Measurements from ENCODE around the gene SMYD3.
"Not testable (repeated sequence)": the region's sequence is repeated elsewhere in the genome, so short reads cannot be mapped to it uniquely, and the experiment has no call there.

Gene SMYD3

DNA sequence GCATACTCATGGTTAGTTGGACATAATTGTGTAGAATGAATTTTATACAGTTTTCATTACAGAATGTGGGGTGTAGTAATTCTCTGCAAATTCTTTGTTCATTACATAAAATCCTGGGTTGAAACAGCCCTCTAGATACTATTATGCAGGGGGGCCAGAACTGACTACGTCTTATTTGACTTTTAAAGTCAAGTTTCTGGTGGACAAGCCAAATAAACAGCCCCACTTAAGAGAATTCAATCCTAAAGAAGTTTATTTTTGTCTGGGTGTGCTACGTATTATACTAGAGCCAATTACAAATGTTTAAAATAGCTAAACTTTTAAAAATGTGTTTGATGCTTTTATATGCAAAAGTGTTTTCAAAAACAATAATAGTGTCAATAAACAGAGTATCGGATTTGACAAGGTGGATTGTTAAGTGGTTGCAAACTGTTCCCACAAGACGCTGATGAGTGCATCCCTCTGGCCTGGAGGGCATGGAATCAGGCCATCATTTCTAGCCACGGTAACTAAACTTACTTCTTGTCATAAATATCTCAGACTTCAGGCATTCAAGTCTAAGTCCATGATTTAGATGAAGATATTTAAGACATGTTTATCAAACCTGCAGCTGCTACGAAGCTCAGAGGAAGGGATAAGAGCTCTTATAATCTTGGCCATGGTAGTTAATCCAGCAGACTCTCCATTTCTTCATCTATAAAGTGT is 706.0 kb downstream of the SMYD3 start:
- DNase-seq (ENCODE audit: low spot score), result no peak

- no peak for DNase-seq (ENCODE audit: low spot score)
These were observed 708.7 kb downstream of the SMYD3 start for GRCh38 chr1:245798349-245798711.

DNA sequence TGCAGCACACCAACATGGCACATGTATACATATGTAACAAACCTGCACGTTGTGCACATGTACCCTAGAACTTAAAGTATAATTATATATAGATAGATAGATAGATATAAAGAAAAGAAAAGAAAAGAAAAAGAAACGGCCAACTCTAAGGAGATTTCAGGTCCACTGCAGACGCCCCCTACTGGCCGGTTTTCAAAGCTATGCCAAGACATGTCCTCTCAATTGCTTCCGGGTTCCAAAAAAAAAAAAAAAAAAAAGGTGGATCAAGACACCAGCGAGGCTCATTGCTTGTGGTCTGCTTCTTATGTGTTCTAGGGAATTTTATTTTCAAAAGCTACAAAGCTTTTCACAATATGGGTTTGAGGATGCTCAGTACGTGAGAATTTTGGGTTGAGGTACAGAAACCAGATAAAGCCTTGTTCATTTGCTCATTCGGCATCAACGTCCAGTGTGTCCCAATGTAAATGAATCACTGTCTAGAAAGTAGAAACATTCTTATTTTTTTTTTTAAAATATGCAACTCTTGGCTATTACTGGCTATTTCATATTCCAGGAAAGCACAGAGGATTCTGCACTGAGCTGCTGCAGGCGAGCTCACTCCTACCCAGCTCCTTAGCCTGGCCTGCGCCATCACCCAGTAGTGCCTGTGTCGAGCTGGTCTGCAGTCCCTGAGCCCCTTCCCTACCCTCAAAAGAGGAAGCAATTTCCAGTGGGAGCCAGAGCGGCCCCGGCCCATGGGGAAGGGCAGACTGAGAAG is 709.3 kb downstream of the SMYD3 start:
- no peak for DNase-seq (ENCODE audit: low spot score)

- DNase-seq (ENCODE audit: low spot score), result no peak
These were observed 715.4 kb downstream of the SMYD3 start for GRCh38 chr1:245791410-245792312.

DNA sequence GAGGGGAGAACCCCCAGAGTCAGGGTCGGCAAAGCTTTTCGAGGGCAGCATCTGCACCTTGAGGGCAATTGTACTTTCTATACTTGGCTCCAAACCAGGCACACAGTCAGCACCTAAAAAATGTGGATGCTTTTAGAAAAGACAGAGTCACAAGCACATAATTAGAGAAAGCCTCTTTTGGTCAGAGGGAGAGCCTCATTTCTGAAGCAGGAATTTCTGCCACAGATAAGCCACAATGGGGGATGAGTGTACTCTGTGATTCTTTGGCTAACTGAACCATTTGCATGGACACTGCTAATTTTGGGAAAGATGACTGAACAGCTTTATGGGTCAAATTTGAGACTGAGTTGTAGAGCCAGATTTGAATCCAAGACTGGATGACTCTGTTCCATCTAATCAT is 716.6 kb downstream of the SMYD3 start:
- no peak for DNase-seq (ENCODE audit: low spot score)

DNA sequence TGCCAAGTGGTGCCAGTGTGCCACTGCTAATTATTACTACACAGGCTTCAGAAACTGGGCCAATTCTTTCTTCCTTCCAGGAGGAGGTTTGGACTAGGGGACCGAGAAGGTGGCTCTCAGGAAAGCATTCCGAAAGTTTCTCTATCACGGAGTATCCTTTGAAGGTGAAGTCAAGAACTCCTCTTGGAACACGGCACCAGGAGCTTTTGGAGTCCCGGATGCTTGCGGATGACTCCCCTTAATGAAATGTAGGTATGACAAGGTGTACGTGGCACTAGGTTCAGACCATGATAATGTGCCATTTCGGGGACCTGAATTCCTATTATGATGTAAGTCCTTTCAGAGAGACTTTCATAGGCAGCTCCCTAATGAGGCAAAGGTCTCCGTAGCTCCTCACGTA is 718.2 kb downstream of the SMYD3 start:
- DNase-seq (ENCODE audit: low spot score), result no peak

DNA sequence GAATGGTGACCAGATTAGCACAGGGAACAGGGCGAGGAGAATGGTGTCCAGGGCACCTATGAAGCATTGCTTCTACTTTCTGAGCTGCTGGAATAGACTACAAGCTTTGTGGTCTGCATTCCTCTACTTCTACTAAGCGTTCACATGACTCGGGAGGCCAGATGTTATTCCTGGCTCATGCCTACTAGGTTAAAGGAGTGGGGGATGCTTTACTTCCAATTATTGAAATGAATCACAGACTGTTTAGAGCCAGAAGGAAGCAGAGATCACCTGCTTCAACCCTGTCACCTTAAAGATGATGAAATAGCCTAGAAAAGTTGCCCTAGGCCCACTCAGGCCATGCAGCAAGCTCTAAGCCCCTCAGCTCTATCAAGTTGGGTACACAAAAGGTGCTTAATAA is 718.8 kb downstream of the SMYD3 start:
- DNase-seq (ENCODE audit: low spot score), result no peak

- DNase-seq (ENCODE audit: low spot score), result no peak
These were observed 720.1 kb downstream of the SMYD3 start for GRCh38 chr1:245786948-245787347.

DNA sequence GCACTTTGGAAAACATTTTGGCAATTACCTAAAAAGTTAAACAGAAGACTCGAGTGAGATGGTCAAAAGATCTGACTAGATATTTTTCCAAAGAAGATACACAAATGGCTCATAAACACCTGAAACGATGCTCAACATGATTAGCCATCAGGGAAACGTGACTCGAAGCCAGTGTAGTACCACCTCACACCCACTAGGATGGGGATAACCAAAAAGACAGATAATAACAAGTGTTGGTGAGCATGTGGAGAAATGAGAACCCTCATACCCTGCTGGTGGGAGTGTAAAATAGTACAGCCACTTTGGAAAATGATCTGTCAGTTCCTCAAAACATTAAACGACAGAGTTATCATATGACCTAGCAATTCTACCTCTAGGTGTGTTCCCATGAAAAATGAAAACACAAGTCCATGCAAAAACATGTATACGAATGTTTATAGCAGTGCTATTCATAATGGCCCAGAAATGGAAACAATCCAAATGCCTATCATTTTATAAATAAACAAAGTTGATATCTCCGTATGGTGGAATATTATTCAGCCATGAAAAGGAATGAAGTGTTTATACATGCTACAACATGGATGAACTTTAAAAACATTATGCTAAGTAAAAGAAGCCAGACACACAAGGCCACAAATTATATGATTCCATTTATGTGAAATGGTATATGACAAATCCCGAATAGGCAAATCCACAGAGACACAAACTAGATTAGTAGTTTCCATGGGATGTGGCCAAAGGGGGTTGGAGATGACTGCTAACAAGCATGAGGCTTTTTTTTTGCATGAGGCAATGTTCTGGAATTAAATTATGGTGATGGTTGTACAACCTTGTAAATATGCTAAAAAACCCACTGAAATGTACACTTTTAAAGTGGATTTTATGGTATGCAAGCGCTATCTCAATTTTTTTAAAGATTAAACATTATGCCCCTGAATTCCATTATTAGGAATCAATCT is 727.0 kb downstream of the SMYD3 start:
- no peak for DNase-seq (ENCODE audit: low spot score)

GRCh38 chr1:245777752-245778151 is 729.3 kb downstream of the SMYD3 start:
- DNase-seq (ENCODE audit: low spot score), result no peak

- no peak for DNase-seq (ENCODE audit: low spot score)
These were observed 730.3 kb downstream of the SMYD3 start for GRCh38 chr1:245776694-245777332.

DNA sequence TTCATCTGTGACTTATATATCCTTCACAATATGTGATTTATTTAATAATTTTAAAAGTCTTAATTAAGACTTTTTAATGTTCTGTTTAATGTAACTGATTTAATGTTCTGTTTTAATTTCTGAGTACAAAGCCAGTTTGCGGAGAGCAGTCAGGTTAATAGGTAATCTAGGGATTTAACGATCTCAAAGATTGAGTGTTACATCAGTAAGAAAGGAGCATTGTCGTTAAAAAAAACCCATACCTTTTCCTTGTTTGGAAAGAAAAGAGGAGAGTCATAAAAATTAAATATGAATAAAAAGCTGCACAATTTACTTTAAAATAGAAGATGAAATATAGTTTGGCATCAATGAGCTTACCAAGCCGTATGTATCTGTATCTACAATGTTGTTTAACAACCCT is 730.9 kb downstream of the SMYD3 start:
- no peak for DNase-seq (ENCODE audit: low spot score)

- not testable (repeated sequence) for DNase-seq (ENCODE audit: low spot score)
These were observed 732.1 kb downstream of the SMYD3 start for GRCh38 chr1:245774931-245775330.

- no peak for DNase-seq (ENCODE audit: low spot score)
These were observed 732.9 kb downstream of the SMYD3 start for GRCh38 chr1:245774196-245774595.

- DNase-seq (ENCODE audit: low spot score), result no peak
These were observed 733.7 kb downstream of the SMYD3 start for GRCh38 chr1:245773344-245773743.

- DNase-seq (ENCODE audit: low spot score), result no peak
These were observed 734.3 kb downstream of the SMYD3 start for GRCh38 chr1:245772739-245773138.

DNA sequence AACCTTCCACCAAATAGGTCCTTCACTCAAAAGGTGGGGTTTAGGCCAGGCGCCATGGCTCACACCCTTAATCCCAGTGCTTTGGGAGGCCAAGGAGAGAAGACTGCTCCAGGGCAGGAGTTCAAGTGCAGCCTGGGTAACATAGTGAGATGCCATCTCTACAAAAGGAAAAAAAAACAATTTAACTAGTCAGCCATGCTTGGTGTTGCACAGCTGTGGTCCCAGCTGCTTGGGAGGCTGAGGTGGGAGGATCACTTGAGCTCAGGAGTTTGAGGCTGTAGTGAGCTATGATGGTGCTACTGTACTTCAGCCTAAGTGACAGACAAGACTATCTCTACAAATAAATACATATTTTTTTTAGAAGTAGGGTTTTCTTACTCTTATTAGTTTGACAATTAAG is 734.8 kb downstream of the SMYD3 start:
- no peak for DNase-seq (ENCODE audit: low spot score)

GRCh38 chr1:245771511-245772281 is 735.4 kb downstream of the SMYD3 start:
- DNase-seq (ENCODE audit: low spot score), result peak; percentile 8

GRCh38 chr1:245770156-245770555 is 736.9 kb downstream of the SMYD3 start:
- DNase-seq (ENCODE audit: low spot score), result no peak

- no peak for DNase-seq (ENCODE audit: low spot score)
These were observed 738.5 kb downstream of the SMYD3 start for GRCh38 chr1:245768596-245768995.

Measured in pons (tissue), 1 donor.